Uterus (tissue), 2 donors: ENCODE results near the gene CARNS1.

Experiments used
- CTCF ChIP-seq, 4 experiments: fragments of 200-600 bp in 2 of 4; fragments of 450-650 bp in 2 of 4; sonication (generic) in 2 of 4; IDR thresholded peaks; one replicate each; pipeline ENCODE4 v1.5.1; 2016 to 2019; ENCODE audit warnings: antibody characterized with exemption in 4 of 4, mild to moderate bottlenecking in 2 of 4, moderate library complexity in 1 of 4
- POLR2A ChIP-seq, 2 donors: fragments of 450-650 bp; IDR thresholded peaks; one replicate each; pipeline ENCODE4 v1.6.1; 2016; ENCODE audit warnings: antibody characterized with exemption in 2 of 2, mild to moderate bottlenecking in 1 of 2, moderate library complexity in 1 of 2

GRCh38 chr11:67468456-67468758 lies 52.9 kb downstream of the CARNS1 start:
- no peak for TF ChIP-seq POLR2A (IDR thresholded peaks at IDR 0.05)
- no peak for TF ChIP-seq CTCF (IDR thresholded peaks at IDR 0.05)
